Naive B cell (primary cell): Measurements from ENCODE around the gene MUC12. TPM values are rescaled to one million over a fixed set of nuclear protein-coding genes. Genes with fewer than 3 reads are reported as not detected.
"Not testable (repeated sequence)": the region's sequence is repeated elsewhere in the genome, so short reads cannot be mapped to it uniquely, and the experiment has no call there.

Source experiments
- ATAC-seq, 2 donors: fragments of 150-1000 bp; cut with Tn5 transposase; 2 replicates each; pipeline ENCODE4 v1.10.0; 2021; ENCODE audit warnings: low read depth in 2 of 2, mild to moderate bottlenecking in 2 of 2, moderate library complexity in 2 of 2
- DNase-seq: peaks from one replicate; pipeline ENCODE4 v3.0.0; 2022
- H3K27ac Mint-ChIP-seq, 6 donors: one replicate each; pipeline ENCODE4 v1.8.0; 2020 to 2022; ENCODE audit warnings: mild to moderate bottlenecking in 6 of 6, mixed read lengths in 6 of 6, moderate library complexity in 5 of 6, inconsistent platforms in 2 of 6
- H3K27me3 Mint-ChIP-seq, 3 donors: one replicate each; pipeline ENCODE4 v1.8.0; 2021 to 2022; ENCODE audit warnings: mixed read lengths in 3 of 3, mild to moderate bottlenecking in 1 of 3
- H3K36me3 Mint-ChIP-seq, 2 donors: one replicate each; pipeline ENCODE4 v1.8.0; 2020 to 2022; ENCODE audit warnings: mixed read lengths in 2 of 2, inconsistent platforms in 1 of 2, mild to moderate bottlenecking in 1 of 2
- H3K4me1 Mint-ChIP-seq, 3 donors: one replicate each; pipeline ENCODE4 v1.8.0; 2020 to 2022; ENCODE audit warnings: mixed read lengths in 3 of 3, inconsistent platforms in 1 of 3, mild to moderate bottlenecking in 1 of 3, moderate library complexity in 1 of 3
- H3K4me3 Mint-ChIP-seq, 8 donors: one replicate each; pipeline ENCODE4 v1.8.0; 2020 to 2022; ENCODE audit warnings: mild to moderate bottlenecking in 8 of 8, mixed read lengths in 8 of 8, moderate library complexity in 8 of 8, inconsistent platforms in 2 of 8
- H3K9me3 Mint-ChIP-seq, 7 donors: one replicate each; pipeline ENCODE4 v1.8.0; 2020 to 2022; ENCODE audit warnings: mixed read lengths in 7 of 7, mild to moderate bottlenecking in 5 of 7, inconsistent platforms in 2 of 7, moderate library complexity in 1 of 7
- polyA plus RNA-seq, 6 donors: library from polyadenylated mRNA; unstranded; fragments of 300-500 nt; fragmentation: Illumina TruSeq; gene quantifications; one replicate each; pipeline ENCODE4 v1.2.3, GENCODE V29; 2021; ENCODE audit warnings: low read depth in 6 of 6

Gene MUC12
- polyA plus RNA-seq, 6 donors from 2014 or later = not detected

DNA sequence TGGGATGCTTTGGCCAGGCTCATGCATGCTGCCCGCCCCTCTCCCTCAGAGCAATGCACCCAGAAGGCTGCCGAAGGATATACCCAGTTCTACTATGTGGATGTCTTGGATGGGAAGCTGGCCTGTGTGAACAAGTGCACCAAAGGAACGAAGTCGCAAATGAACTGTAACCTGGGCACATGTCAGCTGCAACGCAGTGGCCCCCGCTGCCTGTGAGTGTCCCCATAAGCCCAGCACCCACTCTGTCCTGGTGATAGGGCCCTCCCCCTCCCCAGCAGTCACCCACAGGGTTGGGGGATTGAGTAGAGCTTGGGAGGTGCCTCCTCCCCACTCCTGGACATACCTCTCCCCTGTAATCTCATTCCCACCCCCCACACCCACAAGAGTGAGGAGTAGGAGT lies 43.6 kb downstream of the MUC12 start:
- Mint-ChIP-seq H3K4me1 (peaks cover 14 to 20% (median 19%) of the 10 kb centered on the region in 3 donors), H3K9me3 (peaks cover 0 to 3% (median 0%) of the 10 kb centered on the region in 7 donors), H3K4me3 (no peak overlapping the region), H3K27me3 (peaks cover 18 to 76% (median 58%) of the 10 kb centered on the region in 3 donors), H3K27ac (no peak overlapping the region), H3K36me3 (peaks cover 0 to 3% of the 10 kb centered on the region in 2 donors)
- ATAC-seq = no peak
- DNase-seq = no peak

DNA sequence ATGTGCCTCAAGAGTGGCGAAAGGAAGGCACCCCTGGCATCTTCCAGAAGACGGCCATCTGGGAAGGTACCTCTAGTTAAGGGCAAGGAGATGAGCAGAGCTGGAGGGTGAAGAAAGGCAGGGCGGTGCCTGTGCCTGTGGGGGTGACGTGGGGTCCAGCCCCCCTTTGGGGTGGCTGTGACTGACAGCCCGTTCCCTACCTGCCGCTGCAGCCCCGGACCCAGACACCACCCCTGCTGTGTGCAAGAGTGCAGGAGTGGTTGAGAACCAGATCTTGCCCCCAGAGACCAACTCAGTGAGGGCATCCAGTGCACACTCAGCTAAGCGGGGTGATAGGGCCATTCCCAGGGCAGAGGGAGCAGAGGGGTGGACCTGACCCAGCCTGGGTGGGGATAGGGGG lies 46.3 kb downstream of the MUC12 start:
- H3K27me3 Mint-ChIP-seq = peaks cover 14 to 76% (median 52%) of the 10 kb centered on the region in 3 donors
- peak overlapping the region in 1 of 6 donors; percentile 52 for H3K27ac Mint-ChIP-seq
- H3K4me1 Mint-ChIP-seq = peaks cover 19 to 29% (median 29%) of the 10 kb centered on the region in 3 donors
- no peak for ATAC-seq
- H3K36me3 Mint-ChIP-seq = peaks cover 0 to 3% of the 10 kb centered on the region in 2 donors
- H3K9me3 Mint-ChIP-seq = peaks cover 0 to 3% (median 0%) of the 10 kb centered on the region in 7 donors
- DNase-seq = no peak
- H3K4me3 Mint-ChIP-seq = peak overlapping the region in 6 of 8 donors; percentile 42 to 77 (median 63)

DNA sequence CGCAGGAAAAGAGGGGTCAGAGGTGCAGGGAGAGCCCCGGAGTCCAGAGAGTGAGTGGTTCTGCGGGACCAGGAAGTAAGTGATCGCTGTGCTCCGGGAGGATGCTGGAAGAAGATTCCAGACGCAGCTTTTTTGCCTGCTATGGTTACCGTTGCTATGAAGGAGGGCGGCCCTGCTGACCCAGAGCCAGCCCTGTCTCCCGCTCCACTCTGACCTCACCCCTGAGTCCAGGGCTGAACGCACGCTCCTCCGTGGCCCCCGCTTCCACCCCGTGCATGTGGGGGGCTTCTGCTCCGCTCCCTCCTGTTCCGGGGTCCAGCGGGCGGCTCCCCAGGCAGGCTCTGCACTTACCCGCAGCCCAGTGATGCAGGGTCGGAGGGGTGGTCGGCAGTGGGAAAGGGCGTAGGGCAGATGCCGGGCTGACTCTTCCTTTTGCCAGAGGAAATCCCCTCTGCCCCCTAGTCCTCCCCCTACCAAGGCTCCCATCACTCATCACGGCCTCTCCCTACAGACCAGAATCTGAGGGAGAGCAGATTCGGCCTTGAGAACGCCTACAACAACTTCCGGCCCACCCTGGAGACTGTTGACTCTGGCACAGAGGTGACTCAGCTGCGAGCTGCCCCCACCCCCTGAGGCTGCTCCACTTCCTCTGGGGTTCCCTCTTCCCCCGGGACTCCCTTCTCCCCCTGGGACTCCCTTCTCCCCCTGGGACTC lies 47.9 kb downstream of the MUC12 start:
- H3K9me3 Mint-ChIP-seq = peaks cover 0 to 5% (median 0%) of the 10 kb centered on the region in 7 donors
- peaks cover 0 to under 1% of the 10 kb centered on the region in 2 donors for H3K36me3 Mint-ChIP-seq
- H3K27me3 Mint-ChIP-seq = peaks cover 18 to 84% (median 68%) of the 10 kb centered on the region in 3 donors
- peaks cover 19 to 29% (median 29%) of the 10 kb centered on the region in 3 donors for H3K4me1 Mint-ChIP-seq
- ATAC-seq = peak; percentile 69 to 75
- no peak for DNase-seq
- peak overlapping the region in 7 of 8 donors; percentile 65 to 87 (median 73) for H3K4me3 Mint-ChIP-seq
- peak overlapping the region in 2 of 6 donors; percentile 22 to 88 for H3K27ac Mint-ChIP-seq

DNA sequence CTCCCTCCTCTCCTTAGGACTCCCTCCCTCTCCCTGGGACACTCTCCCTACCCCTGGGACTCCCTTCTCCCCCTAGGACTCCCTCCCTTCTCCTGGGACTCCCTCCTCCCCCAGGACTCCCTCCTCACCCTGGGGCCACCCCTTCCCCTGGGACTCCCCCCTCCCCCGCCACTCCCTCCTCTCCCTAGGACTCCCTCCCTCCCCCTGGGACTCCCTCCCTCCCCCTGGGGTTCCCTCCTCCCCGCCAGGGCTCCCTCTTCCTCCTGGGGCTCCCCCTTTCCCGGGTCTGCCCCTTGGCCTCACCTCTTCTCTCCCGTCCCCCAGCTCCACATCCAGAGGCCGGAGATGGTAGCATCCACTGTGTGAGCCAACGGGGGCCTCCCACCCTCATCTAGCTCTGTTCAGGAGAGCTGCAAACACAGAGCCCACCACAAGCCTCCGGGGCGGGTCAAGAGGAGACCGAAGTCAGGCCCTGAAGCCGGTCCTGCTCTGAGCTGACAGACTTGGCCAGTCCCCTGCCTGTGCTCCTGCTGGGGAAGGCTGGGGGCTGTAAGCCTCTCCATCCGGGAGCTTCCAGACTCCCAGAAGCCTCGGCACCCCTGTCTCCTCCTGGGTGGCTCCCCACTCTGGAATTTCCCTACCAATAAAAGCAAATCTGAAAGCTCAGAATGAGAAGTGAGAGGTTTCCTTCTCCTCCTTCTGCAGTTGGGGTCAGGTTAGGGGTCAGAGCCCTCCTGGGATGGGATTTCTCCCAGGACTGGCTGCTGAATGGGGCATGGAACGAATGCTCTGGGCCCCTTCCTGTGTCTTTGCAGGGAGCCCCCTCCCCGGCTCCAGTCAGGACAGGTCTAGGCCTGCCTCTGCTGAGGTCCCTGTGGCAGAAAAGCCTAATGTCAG lies 49.2 kb downstream of the MUC12 start:
- Mint-ChIP-seq H3K27me3 (peaks cover 18 to 81% (median 70%) of the 10 kb centered on the region in 3 donors), H3K9me3 (peaks cover 0 to 3% (median 0%) of the 10 kb centered on the region in 7 donors), H3K27ac (peak overlapping the region in 3 of 6 donors; percentile 47 to 93 (median 51)), H3K36me3 (no peaks in the 10 kb centered on the region), H3K4me1 (peaks cover 19 to 29% (median 29%) of the 10 kb centered on the region in 3 donors), H3K4me3 (peak overlapping the region in 3 of 8 donors; percentile 42 to 44 (median 42))
- DNase-seq = no peak
- peak in 1 of 2 donors; percentile 28 for ATAC-seq

DNA sequence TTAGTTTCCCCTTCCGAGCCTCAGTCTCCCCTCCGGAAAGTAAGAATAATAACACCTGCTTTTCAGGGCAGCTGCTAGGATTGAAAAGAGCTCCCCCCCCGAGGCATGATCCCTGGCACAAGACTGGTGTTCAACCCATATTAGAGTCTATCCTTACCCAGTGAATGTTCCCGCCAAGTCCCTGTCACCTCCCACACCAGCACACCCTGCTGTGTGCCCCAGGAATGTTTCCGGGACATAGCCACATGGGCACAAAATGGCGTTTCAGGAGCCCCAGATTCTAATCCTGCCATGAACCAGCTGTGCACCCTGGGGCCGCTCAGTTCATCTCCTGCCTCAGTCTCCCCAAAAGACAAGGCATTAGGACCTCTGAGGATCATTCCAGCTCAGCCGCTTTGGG lies 51.1 kb downstream of the MUC12 start:
- H3K27me3 Mint-ChIP-seq = peaks cover 14 to 80% (median 62%) of the 10 kb centered on the region in 3 donors
- H3K27ac Mint-ChIP-seq = no peak overlapping the region
- ATAC-seq = no peak
- no peak overlapping the region for H3K4me3 Mint-ChIP-seq
- H3K9me3 Mint-ChIP-seq = peaks cover 0 to 6% (median 0%) of the 10 kb centered on the region in 7 donors
- H3K36me3 Mint-ChIP-seq = no peaks in the 10 kb centered on the region
- no peak for DNase-seq
- peaks cover 19 to 29% (median 29%) of the 10 kb centered on the region in 3 donors for H3K4me1 Mint-ChIP-seq

DNA sequence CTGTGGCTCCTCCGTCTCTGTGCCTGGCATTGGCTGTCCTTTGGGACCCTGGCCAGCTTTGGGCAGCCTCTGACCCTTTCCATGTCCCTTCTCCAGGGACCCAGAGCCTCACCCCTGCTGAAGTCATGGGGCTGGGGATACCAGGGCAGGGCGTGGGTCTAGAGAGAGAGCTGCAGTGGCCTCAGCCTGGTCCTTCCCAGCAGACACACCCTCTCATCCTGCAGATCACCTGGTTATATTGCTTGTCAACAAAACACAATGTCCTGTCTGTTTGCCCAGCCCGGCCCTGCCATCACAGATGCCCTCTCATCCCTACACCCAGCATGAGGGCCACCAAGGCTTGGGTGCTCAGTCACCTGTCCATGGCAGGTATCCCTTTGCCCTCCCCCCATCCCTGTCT lies 52.3 kb downstream of the MUC12 start:
- no peak overlapping the region for H3K27ac Mint-ChIP-seq
- DNase-seq = no peak
- H3K27me3 Mint-ChIP-seq = peaks cover 9 to 67% (median 49%) of the 10 kb centered on the region in 3 donors
- H3K4me3 Mint-ChIP-seq = no peak overlapping the region
- H3K9me3 Mint-ChIP-seq = peaks cover 0 to 6% (median 0%) of the 10 kb centered on the region in 7 donors
- no peak for ATAC-seq
- H3K36me3 Mint-ChIP-seq = no peaks in the 10 kb centered on the region
- peaks cover 9 to 18% (median 16%) of the 10 kb centered on the region in 3 donors for H3K4me1 Mint-ChIP-seq

DNA sequence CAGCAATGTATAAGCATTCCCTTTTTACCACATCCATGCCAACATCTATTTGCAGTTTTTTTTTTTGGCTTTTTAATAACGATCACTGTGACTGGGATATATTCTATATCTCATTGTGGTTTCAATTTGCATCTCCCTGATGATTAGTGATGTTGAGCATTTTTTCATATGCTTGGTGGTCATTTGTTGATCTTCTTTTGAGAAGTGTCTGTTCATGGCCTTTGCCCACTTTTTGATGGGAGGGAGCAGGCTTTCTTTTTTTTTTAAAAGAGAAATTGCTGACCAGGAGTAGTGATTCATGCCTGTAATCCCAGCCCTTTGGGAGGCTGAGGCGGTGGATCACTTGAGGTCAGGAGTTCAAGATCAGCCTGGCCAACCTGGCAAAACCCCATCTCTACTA lies 54.5 kb downstream of the MUC12 start:
- DNase-seq (no peak), ATAC-seq (no peak)
- Mint-ChIP-seq H3K36me3 (no peaks in the 10 kb centered on the region), H3K27ac (no peak overlapping the region), H3K27me3 (peaks cover 9 to 54% (median 36%) of the 10 kb centered on the region in 3 donors), H3K4me3 (no peak overlapping the region), H3K4me1 (peaks cover 0 to 6% (median 3%) of the 10 kb centered on the region in 3 donors), H3K9me3 (peaks cover 0 to 6% (median 0%) of the 10 kb centered on the region in 7 donors)

DNA sequence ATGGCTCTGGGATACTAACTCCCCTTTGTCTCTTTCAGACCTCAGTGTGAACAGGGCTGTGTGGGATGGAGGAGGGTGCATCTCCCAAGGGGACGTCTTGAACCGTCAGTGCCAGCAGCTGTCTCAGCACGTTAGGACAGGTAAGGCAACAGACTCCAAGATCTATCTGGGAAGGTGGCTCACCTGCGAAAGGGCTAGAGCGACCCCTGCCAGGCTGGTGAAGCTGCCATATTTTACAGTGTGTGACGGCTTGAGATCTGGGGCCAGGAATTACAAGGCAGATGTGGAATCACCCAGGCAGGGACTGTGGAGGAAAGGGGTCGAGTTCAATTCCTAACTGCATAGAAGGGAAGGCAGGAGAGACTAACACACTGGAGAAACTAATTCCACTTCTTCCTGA lies 61.7 kb downstream of the MUC12 start:
- Mint-ChIP-seq H3K4me3 (no peak overlapping the region), H3K4me1 (no peaks in the 10 kb centered on the region), H3K27me3 (peaks cover 0 to 11% (median 0%) of the 10 kb centered on the region in 3 donors), H3K36me3 (no peaks in the 10 kb centered on the region), H3K27ac (no peak overlapping the region), H3K9me3 (no peaks in the 10 kb centered on the region)
- no peak for DNase-seq
- no peak for ATAC-seq

DNA sequence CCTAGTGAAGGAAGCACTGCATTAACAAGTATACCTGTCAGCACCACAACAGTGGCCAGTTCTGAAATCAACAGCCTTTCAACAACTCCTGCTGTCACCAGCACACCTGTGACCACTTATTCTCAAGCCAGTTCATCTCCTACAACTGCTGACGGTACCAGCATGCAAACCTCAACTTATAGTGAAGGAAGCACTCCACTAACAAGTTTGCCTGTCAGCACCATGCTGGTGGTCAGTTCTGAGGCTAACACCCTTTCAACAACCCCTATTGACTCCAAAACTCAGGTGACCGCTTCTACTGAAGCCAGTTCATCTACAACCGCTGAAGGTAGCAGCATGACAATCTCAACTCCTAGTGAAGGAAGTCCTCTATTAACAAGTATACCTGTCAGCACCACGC lies 66.6 kb downstream of the MUC12 start:
- Mint-ChIP-seq H3K27ac (no peak overlapping the region), H3K4me3 (no peak overlapping the region), H3K36me3 (no peaks in the 10 kb centered on the region), H3K9me3 (no peaks in the 10 kb centered on the region), H3K4me1 (no peaks in the 10 kb centered on the region), H3K27me3 (peaks cover 0 to 4% (median 0%) of the 10 kb centered on the region in 3 donors)
- DNase-seq = no peak
- no peak for ATAC-seq

DNA sequence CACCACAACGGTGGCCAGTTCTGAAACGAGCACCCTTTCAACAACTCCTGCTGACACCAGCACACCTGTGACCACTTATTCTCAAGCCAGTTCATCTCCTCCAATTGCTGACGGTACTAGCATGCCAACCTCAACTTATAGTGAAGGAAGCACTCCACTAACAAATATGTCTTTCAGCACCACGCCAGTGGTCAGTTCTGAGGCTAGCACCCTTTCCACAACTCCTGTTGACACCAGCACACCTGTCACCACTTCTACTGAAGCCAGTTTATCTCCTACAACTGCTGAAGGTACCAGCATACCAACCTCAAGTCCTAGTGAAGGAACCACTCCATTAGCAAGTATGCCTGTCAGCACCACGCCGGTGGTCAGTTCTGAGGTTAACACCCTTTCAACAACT lies 71.9 kb downstream of the MUC12 start:
- H3K27me3 Mint-ChIP-seq, H3K27ac Mint-ChIP-seq, H3K4me1 Mint-ChIP-seq, DNase-seq, H3K4me3 Mint-ChIP-seq, ATAC-seq, H3K36me3 Mint-ChIP-seq: not testable (repeated sequence)
- peaks cover 0 to 12% (median 4%) of the 10 kb centered on the region in 7 donors for H3K9me3 Mint-ChIP-seq

DNA sequence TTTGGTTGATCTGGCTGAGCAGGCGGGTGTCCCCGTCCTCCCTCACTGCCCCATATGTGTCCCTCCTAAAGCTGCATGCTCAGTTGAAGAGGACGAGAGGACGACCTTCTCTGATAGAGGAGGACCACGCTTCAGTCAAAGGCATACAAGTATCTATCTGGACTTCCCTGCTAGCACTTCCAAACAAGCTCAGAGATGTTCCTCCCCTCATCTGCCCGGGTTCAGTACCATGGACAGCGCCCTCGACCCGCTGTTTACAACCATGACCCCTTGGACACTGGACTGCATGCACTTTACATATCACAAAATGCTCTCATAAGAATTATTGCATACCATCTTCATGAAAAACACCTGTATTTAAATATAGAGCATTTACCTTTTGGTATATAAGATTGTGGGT lies 89.0 kb downstream of the MUC12 start:
- H3K9me3 Mint-ChIP-seq = peaks cover 0 to 2% (median 0%) of the 10 kb centered on the region in 7 donors
- DNase-seq = peak; percentile 20
- no peak overlapping the region for H3K4me3 Mint-ChIP-seq
- no peaks in the 10 kb centered on the region for H3K36me3 Mint-ChIP-seq
- ATAC-seq = no peak
- peak overlapping the region in 1 of 6 donors; percentile 48 for H3K27ac Mint-ChIP-seq
- peaks cover 0 to 8% (median 4%) of the 10 kb centered on the region in 3 donors for H3K4me1 Mint-ChIP-seq
- H3K27me3 Mint-ChIP-seq = peaks cover 36 to 65% (median 56%) of the 10 kb centered on the region in 3 donors

DNA sequence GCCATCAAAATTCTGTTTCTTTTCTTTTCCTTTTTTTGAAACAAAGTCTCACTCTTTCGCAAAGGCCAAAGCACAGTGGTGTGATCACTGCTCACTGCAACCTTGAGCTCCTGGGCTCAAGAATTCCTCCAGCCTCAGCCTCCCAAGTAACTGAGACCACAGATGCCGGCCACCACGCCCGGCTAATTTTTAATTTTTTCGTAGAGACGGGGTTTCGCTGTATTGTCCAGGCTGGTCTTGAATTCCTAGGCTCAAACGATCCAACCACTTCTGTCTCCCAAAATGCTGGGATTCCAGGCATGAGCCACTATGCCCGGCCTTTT lies 90.2 kb downstream of the MUC12 start:
- Mint-ChIP-seq H3K27me3 (peaks cover 43 to 70% (median 62%) of the 10 kb centered on the region in 3 donors), H3K4me3 (no peak overlapping the region), H3K9me3 (peaks cover 0 to 2% (median 0%) of the 10 kb centered on the region in 7 donors), H3K4me1 (peaks cover 0 to 8% (median 4%) of the 10 kb centered on the region in 3 donors), H3K36me3 (no peaks in the 10 kb centered on the region), H3K27ac (peak overlapping the region in 2 of 6 donors; percentile 12 to 60)
- ATAC-seq (no peak), DNase-seq (no peak)

DNA sequence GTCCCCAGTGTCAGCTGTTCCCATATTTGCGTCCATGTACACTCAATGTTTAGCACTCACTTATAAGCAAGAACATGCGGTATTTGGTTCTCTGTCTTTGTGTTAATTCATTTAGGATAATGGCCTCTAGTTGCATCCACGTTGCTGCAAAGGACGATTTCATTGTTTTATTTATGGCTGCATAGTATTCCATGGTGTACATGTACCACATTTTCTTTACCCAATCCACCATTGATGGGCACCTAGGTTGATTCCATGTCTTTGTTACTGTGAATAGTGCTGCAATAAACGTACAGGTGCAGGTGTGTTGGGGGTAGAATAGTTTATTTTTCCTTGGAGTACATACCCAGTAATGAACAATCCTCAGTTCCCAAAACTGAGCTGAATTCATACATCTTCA lies 91.6 kb downstream of the MUC12 start:
- ATAC-seq = no peak
- peaks cover 44 to 72% (median 67%) of the 10 kb centered on the region in 3 donors for H3K27me3 Mint-ChIP-seq
- no peak overlapping the region for H3K4me3 Mint-ChIP-seq
- H3K36me3 Mint-ChIP-seq = no peaks in the 10 kb centered on the region
- peaks cover 0 to 8% (median 4%) of the 10 kb centered on the region in 3 donors for H3K4me1 Mint-ChIP-seq
- DNase-seq = no peak
- no peak overlapping the region for H3K27ac Mint-ChIP-seq
- H3K9me3 Mint-ChIP-seq = peaks cover 0 to 2% (median 0%) of the 10 kb centered on the region in 7 donors
